Endothelial cell of umbilical vein (primary cell): ENCODE measurements around the gene FGFR3. TPM values are rescaled to one million over a fixed set of nuclear protein-coding genes. Genes with fewer than 3 reads are reported as not detected.

ENCODE experiments used
- BruUV-seq: library from RNA; stranded (reverse); fragments of 400-500 nt; replicated peaks from 2 replicates; lab custom pipeline; 2021; lab: Mats Ljungman, UMichigan
- CTCF ChIA-PET: fragments of 300-600, 350-600 bp; sonication (Branson Sonifier 250); formaldehyde crosslinking; loops from one replicate; lab custom pipeline; 2021; ENCODE audit warnings: antibody characterized with exemption, inconsistent platforms; lab: Charles Lee
- POLR2A ChIA-PET: fragments of 300-600, 350-600 bp; sonication (Branson Sonifier 250); formaldehyde crosslinking; loops from one replicate; lab custom pipeline; 2021; ENCODE audit warnings: antibody characterized with exemption, inconsistent platforms; lab: Charles Lee
- DNase-seq: peaks from one replicate; pipeline ENCODE4 v3.0.0-alpha.2; 2011; ENCODE audit warnings: low read depth, low spot score
- FAIRE-seq: peaks from 2 replicates; lab custom pipeline; 2011; peaks lifted over from hg19 to GRCh38; lab: Jason Lieb, UNC
- H2AFZ ChIP-seq: 2 replicates; pipeline ENCODE4 v1.6.0; 2012; ENCODE audit warnings: low read depth, low read length, control low read depth, inconsistent platforms
- H3K27ac ChIP-seq: 2 replicates; pipeline ENCODE4 v1.5.1; 2011; ENCODE audit warnings: low read depth, mild to moderate bottlenecking, control low read depth, low read length, moderate library complexity; ENCODE audit not compliant: insufficient read depth
- H3K27me3 ChIP-seq, 2 experiments: 2 replicates each; pipeline versions ENCODE4 v1.6.0 to v1.6.1; 2011; ENCODE audit warnings: low read length in 2 of 2, mixed read lengths in 1 of 2; ENCODE audit not compliant: control insufficient read depth in 2 of 2, insufficient read depth in 2 of 2
- H3K36me3 ChIP-seq, 2 experiments: 2 replicates in 1 of 2; 3 replicates in 1 of 2; pipeline ENCODE4 v1.5.1; 2011; ENCODE audit warnings: low read length in 2 of 2, mild to moderate bottlenecking in 1 of 2, moderate library complexity in 1 of 2; ENCODE audit not compliant: control insufficient read depth in 2 of 2, insufficient read depth in 2 of 2; ENCODE audit errors: extremely low read depth in 1 of 2
- H3K4me1 ChIP-seq: 3 replicates; pipeline ENCODE4 v1.5.1; 2011; ENCODE audit warnings: mild to moderate bottlenecking, low read length; ENCODE audit not compliant: control insufficient read depth, insufficient read depth; ENCODE audit errors: extremely low read depth
- H3K4me2 ChIP-seq: 2 replicates; pipeline ENCODE4 v1.6.1; 2011; ENCODE audit warnings: low read length, control low read depth, mixed read lengths; ENCODE audit not compliant: insufficient read depth
- H3K4me3 ChIP-seq, 3 experiments: fragments of 200-600 bp in 1 of 3; sonication (generic), shearing (Covaris generic) in 1 of 3; replicated peaks in 1 of 3; 2 replicates each; pipeline ENCODE4 v1.5.1; 2011 to 2016; ENCODE audit warnings: control low read depth in 3 of 3, low read length in 3 of 3, mild to moderate bottlenecking in 2 of 3, inconsistent platforms in 1 of 3, low read depth in 1 of 3, moderate library complexity in 1 of 3; ENCODE audit not compliant: insufficient read depth in 1 of 3
- H3K79me2 ChIP-seq: 2 replicates; pipeline ENCODE4 v1.6.0; 2012; ENCODE audit warnings: low read length, inconsistent platforms; ENCODE audit not compliant: control insufficient read depth, insufficient read depth
- H3K9ac ChIP-seq: replicated peaks from 2 replicates; pipeline ENCODE3; 2011; ENCODE audit warnings: low read length, control low read depth; ENCODE audit not compliant: insufficient read depth; ENCODE audit errors: extremely low read depth
- H3K9me1 ChIP-seq: replicated peaks from 3 replicates; pipeline ENCODE4 v1.6.0; 2011; ENCODE audit warnings: mild to moderate bottlenecking, low read length; ENCODE audit not compliant: control insufficient read depth, insufficient read depth; ENCODE audit errors: extremely low read depth
- H3K9me3 ChIP-seq: replicated peaks from 2 replicates; pipeline ENCODE4 v1.5.1; 2012; ENCODE audit warnings: low read length, inconsistent platforms; ENCODE audit not compliant: control insufficient read depth, insufficient read depth
- H4K20me1 ChIP-seq: replicated peaks from 2 replicates; pipeline ENCODE3; 2011; ENCODE audit warnings: mild to moderate bottlenecking, low read length; ENCODE audit not compliant: control insufficient read depth, insufficient read depth; ENCODE audit errors: extremely low read depth
- EZH2 ChIP-seq: IDR thresholded peaks from 2 replicates; pipeline ENCODE4 v1.6.1; 2012; ENCODE audit warnings: borderline replicate concordance, low read depth, mild to moderate bottlenecking, moderate library complexity, low read length, inconsistent platforms; ENCODE audit not compliant: severe bottlenecking
- FOS ChIP-seq: IDR thresholded peaks from 2 replicates; pipeline ENCODE4 v1.6.1; 2011; ENCODE audit warnings: mild to moderate bottlenecking, low read length, moderate library complexity, borderline replicate concordance; ENCODE audit not compliant: insufficient read depth
- GATA2 ChIP-seq: IDR thresholded peaks from 2 replicates; pipeline ENCODE4 v1.7.0; 2011; ENCODE audit warnings: low read depth, mild to moderate bottlenecking, moderate library complexity, mixed read lengths, low read length; ENCODE audit not compliant: insufficient read length, insufficient read depth
- JUN ChIP-seq: IDR thresholded peaks from 2 replicates; pipeline ENCODE4 v1.6.1; 2011; ENCODE audit warnings: borderline replicate concordance, low read depth; ENCODE audit not compliant: insufficient read length, insufficient read depth
- MYC ChIP-seq: IDR thresholded peaks from one replicate; pipeline ENCODE4 v1.6.1; 2011; ENCODE audit warnings: mild to moderate bottlenecking, low read depth, low read length
- POLR2A ChIP-seq: IDR thresholded peaks from 2 replicates; pipeline ENCODE4 v1.6.1; 2012; ENCODE audit warnings: low read depth, mild to moderate bottlenecking, control low read depth, low read length
- POLR2AphosphoS5 ChIP-seq: IDR thresholded peaks from 2 replicates; pipeline ENCODE4 v1.6.1; 2012; ENCODE audit warnings: low read depth, mild to moderate bottlenecking, control low read depth, low read length, moderate library complexity; ENCODE audit not compliant: insufficient read depth
- dilution Hi-C: fragments of 300-500 bp; cut with MboI; formaldehyde crosslinking; loops from one replicate; pipeline ENCODE4 v1.15.0; 2019; ENCODE audit warnings: low sequenced_read_pairs; ENCODE audit not compliant: extremely low pct_ligation_motif_present
- intact Hi-C: fragments of 100-400 bp; cut with micrococcal nuclease; formaldehyde crosslinking; loops from one replicate; pipeline ENCODE4 v1.10.0; 2022
- polyA plus RNA-seq, 4 experiments: library from polyadenylated mRNA; depleted of rRNA in 3 of 4; stranded (reverse) in 3 of 4; unstranded in 1 of 4; fragments of >200 nt; gene quantifications; 2 replicates each; pipeline versions ENCODE4 v1.2.1 to v1.2.3, GENCODE V29; 2011 to 2012; ENCODE audit warnings: missing spikeins in 1 of 4
- total RNA-seq: library from RNA; stranded (reverse); gene quantifications from 2 replicates; pipeline ENCODE4 v1.2.3, GENCODE V29; 2021
- TF ChIP-seq, protein P1 (sequence below), 2 donors: IDR thresholded peaks; 1 replicate in 1 of 2; 2 replicates in 1 of 2; pipeline ENCODE4 v1.5.1; 2011; ENCODE audit warnings: low read length in 2 of 2, mild to moderate bottlenecking in 2 of 2, moderate library complexity in 2 of 2, control low read depth in 1 of 2, inconsistent platforms in 1 of 2, low read depth in 1 of 2; ENCODE audit not compliant: insufficient read depth in 1 of 2; ENCODE audit errors: extremely low read depth in 1 of 2
- TF ChIP-seq, protein P2 (sequence below): IDR thresholded peaks from 2 replicates; pipeline ENCODE4 v1.6.1; 2011; ENCODE audit not compliant: insufficient read depth, insufficient read length

FGFR3 gene
- total and polyA plus RNA-seq, 2 donors (not counting 3 experiments of a cell fraction or from before 2014, with no cell fraction given): 0.73 to 1.2 TPM

DNA sequence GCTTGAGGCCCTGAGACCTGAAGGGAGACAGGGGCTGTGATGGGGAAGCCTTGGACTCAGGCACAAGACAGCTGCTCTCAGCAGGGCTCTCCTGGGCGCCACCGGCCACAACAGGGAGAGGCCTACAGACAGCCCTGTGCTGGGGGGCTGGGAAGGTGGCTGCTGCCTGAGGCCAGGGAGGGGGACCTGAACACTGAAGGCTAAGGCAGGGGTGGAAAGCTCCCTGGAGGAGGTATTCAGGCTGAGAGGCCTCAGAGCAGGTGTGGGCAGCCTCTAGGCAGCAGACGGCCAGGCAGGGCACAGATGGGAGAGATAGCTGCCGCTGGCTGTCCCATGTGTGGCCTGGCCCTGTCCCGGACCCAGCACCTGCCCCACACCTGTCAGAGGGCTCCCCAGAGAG is 38.8 kb upstream of the FGFR3 start:
- no peak overlapping the region for H3K4me3 ChIP-seq
- no peaks in the 10 kb centered on the region for H3K79me2 ChIP-seq

More for the DNA sequence above, 38.8 kb upstream of the FGFR3 start:
- Histone ChIP-seq H4K20me1 (no peaks in the 10 kb centered on the region), H3K4me2 (no peak overlapping the region), H3K36me3 (no peaks in the 10 kb centered on the region), H3K9me1 (no peaks in the 10 kb centered on the region), H3K9ac (no peak overlapping the region), H3K4me1 (peaks cover 4% of the 10 kb centered on the region), H2AFZ (no peak overlapping the region), H3K27me3 (no peaks in the 10 kb centered on the region), H3K27ac (no peak overlapping the region), H3K9me3 (no peaks in the 10 kb centered on the region)
- TF ChIP-seq, protein P1, sequence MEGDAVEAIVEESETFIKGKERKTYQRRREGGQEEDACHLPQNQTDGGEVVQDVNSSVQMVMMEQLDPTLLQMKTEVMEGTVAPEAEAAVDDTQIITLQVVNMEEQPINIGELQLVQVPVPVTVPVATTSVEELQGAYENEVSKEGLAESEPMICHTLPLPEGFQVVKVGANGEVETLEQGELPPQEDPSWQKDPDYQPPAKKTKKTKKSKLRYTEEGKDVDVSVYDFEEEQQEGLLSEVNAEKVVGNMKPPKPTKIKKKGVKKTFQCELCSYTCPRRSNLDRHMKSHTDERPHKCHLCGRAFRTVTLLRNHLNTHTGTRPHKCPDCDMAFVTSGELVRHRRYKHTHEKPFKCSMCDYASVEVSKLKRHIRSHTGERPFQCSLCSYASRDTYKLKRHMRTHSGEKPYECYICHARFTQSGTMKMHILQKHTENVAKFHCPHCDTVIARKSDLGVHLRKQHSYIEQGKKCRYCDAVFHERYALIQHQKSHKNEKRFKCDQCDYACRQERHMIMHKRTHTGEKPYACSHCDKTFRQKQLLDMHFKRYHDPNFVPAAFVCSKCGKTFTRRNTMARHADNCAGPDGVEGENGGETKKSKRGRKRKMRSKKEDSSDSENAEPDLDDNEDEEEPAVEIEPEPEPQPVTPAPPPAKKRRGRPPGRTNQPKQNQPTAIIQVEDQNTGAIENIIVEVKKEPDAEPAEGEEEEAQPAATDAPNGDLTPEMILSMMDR (IDR thresholded peaks at IDR 0.05; ENCODE audit: extremely low read depth in 1 of 2, insufficient read depth in 1 of 2, low read depth in 1 of 2, low read length in 2 of 2): no peak
- TF ChIP-seq EZH2 (no peak), JUN (no peak), FOS (no peak), GATA2 (no peak), MYC (no peak), POLR2AphosphoS5 (no peak), POLR2A (no peak)
- TF ChIP-seq, protein P2, sequence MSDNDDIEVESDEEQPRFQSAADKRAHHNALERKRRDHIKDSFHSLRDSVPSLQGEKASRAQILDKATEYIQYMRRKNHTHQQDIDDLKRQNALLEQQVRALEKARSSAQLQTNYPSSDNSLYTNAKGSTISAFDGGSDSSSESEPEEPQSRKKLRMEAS: no peak
- DNase-seq: no peak
- FAIRE-seq: no peak
- no TSS peak for BruUV-seq
- ChIA-PET CTCF (interaction anchor here (0.7 to 3.2 kb wide), 3 partner anchors 9 to 56 kb away, joined by 3 to 17 read pairs (median 4); no protein-coding TSS in a partner anchor), POLR2A (no interaction called here)
- dilution Hi-C loops: no loop called here
- intact Hi-C loops: no loop called here
